Measurements from ENCODE around the gene ACER3. TPM values are rescaled to one million over a fixed set of nuclear protein-coding genes. Genes with fewer than 3 reads are reported as not detected.

Gene ACER3
- total RNA-seq, 1 donor from 2014 or later: 9.7 TPM

Other genes starting within 250 kb of the ACER3 start
- 33.5 TPM for gene LRRC32, start 190.2 kb upstream of the ACER3 start, total RNA-seq
- 6.9 TPM for gene TSKU, start 77.6 kb upstream of the ACER3 start, total RNA-seq
- gene B3GNT6, start 173.5 kb downstream of the ACER3 start, total RNA-seq: not detected
- 4.0 TPM for gene CAPN5, start 206.1 kb downstream of the ACER3 start, total RNA-seq
- not detected for gene OMP, start 241.9 kb downstream of the ACER3 start, total RNA-seq